Activated CD4-positive, alpha-beta T cell treated with anti-CD3 and anti-CD28 coated beads, Interleukin-2, amount 50 U/mL, for 48 hours (primary cell): Measurements from ENCODE around the gene LCE1F.
A peak's percentile ranks its signal among the peaks of the same experiment; 100 is the strongest.

ENCODE experiments used
- DNase-seq, 2 experiments: peaks; one replicate each; pipeline ENCODE4 v3.0.0-alpha.2; 2020

LCE1F gene

GRCh38 chr1:152777510-152778137, 2.7 kb downstream of the LCE1F start:
- DNase-seq, result peak in 1 of 2 experiments; percentile 9

- no peak for DNase-seq
Observed at GRCh38 chr1:152783095-152783494, 8.2 kb downstream of the LCE1F start.

GRCh38 chr1:152786077-152786476, 11.1 kb downstream of the LCE1F start, which contains the start of gene LCE1E:
TSS of gene LCE1E (plus strand) at chr1:152786257. CDS start at chr1:152787300, 1,043 bp downstream.
- no peak for DNase-seq

GRCh38 chr1:152795686-152796085, 20.7 kb downstream of the LCE1F start:
- no peak for DNase-seq

GRCh38 chr1:152796421-152796820, 21.5 kb downstream of the LCE1F start, which contains the start of gene LCE1D:
TSS of gene LCE1D (plus strand) at chr1:152796721. CDS start at chr1:152797795, 1,074 bp downstream.
- no peak for DNase-seq

- DNase-seq, result no peak
Observed at GRCh38 chr1:152801333-152801732, 26.4 kb downstream of the LCE1F start.

GRCh38 chr1:152806576-152806975, 31.6 kb downstream of the LCE1F start, which contains the start of gene LCE1C:
TSS of gene LCE1C (minus strand) at chr1:152806651. CDS start at chr1:152805478, 1,173 bp downstream.
- no peak for DNase-seq

GRCh38 chr1:152811050-152811449, 36.1 kb downstream of the LCE1F start:
- DNase-seq, result no peak

- no peak for DNase-seq
Observed at GRCh38 chr1:152811671-152812070, 36.7 kb downstream of the LCE1F start, which contains the start of gene LCE1B. TSS of gene LCE1B (plus strand) at chr1:152811971. CDS start at chr1:152812447, 476 bp downstream.

- no peak for DNase-seq
Observed at GRCh38 chr1:152817309-152817708, 42.4 kb downstream of the LCE1F start.

- DNase-seq, result no peak
Observed at GRCh38 chr1:152823294-152823693, 48.4 kb downstream of the LCE1F start.

- no peak for DNase-seq
Observed at GRCh38 chr1:152824964-152825363, 50.0 kb downstream of the LCE1F start.
